Keratinocyte (primary cell): ENCODE results near the gene EIF2D.

Experiments used
- EZH2 ChIP-seq: IDR thresholded peaks from one replicate; pipeline ENCODE4 v1.6.1; 2012; ENCODE audit warnings: inconsistent platforms, mild to moderate bottlenecking, low read length, moderate library complexity
- TF ChIP-seq, protein P1 (sequence below), 3 experiments: IDR thresholded peaks in 1 of 3; conservative IDR thresholded peaks in 1 of 3; optimal IDR thresholded peaks in 1 of 3; 2 replicates in 2 of 3; 3 replicates in 1 of 3; pipeline versions ENCODE3 to v1.5.1; 2011; ENCODE audit warnings: low read length in 3 of 3, mild to moderate bottlenecking in 3 of 3, moderate library complexity in 2 of 3, control low read depth in 1 of 3, inconsistent platforms in 1 of 3; ENCODE audit not compliant: insufficient read depth in 2 of 3; ENCODE audit errors: extremely low read depth in 1 of 3

DNA sequence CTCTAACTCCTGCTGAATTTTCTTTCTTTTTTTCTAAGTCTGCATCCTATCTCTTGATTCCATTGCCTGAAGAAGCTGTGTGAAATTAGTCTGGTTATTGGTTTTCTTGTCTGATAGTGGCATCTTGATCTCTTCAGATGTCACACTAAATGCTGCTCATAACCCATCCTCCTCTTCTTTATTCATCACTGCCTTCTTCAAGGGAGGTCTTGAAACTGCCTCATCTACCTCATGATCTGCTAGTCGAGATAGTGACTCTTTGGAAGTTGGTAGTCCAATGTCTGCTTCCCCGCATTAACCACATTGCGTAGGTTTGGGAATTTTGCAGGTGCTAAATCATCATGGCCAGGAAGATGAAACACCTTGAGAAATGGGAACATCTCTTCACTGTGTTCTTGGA, 38.7 kb upstream of the EIF2D start:
- TF ChIP-seq, protein P1, sequence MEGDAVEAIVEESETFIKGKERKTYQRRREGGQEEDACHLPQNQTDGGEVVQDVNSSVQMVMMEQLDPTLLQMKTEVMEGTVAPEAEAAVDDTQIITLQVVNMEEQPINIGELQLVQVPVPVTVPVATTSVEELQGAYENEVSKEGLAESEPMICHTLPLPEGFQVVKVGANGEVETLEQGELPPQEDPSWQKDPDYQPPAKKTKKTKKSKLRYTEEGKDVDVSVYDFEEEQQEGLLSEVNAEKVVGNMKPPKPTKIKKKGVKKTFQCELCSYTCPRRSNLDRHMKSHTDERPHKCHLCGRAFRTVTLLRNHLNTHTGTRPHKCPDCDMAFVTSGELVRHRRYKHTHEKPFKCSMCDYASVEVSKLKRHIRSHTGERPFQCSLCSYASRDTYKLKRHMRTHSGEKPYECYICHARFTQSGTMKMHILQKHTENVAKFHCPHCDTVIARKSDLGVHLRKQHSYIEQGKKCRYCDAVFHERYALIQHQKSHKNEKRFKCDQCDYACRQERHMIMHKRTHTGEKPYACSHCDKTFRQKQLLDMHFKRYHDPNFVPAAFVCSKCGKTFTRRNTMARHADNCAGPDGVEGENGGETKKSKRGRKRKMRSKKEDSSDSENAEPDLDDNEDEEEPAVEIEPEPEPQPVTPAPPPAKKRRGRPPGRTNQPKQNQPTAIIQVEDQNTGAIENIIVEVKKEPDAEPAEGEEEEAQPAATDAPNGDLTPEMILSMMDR (optimal IDR thresholded peaks at IDR 0.05 in 1 of 3, IDR thresholded peaks at IDR 0.05 in 1 of 3, conservative IDR thresholded peaks at IDR 0.05 in 1 of 3; ENCODE audit: extremely low read depth in 1 of 3, insufficient read depth in 2 of 3, low read length in 3 of 3) = no peak
- no peak for TF ChIP-seq EZH2
